CD4-positive, alpha-beta T cell treated with Interleukin-21 for 1 hour (primary cell): ENCODE results near the gene RNF144A.

Experiments
- DNase-seq: peaks from one replicate; pipeline ENCODE4 v3.0.0-alpha.2; 2020

RNF144A gene

DNA sequence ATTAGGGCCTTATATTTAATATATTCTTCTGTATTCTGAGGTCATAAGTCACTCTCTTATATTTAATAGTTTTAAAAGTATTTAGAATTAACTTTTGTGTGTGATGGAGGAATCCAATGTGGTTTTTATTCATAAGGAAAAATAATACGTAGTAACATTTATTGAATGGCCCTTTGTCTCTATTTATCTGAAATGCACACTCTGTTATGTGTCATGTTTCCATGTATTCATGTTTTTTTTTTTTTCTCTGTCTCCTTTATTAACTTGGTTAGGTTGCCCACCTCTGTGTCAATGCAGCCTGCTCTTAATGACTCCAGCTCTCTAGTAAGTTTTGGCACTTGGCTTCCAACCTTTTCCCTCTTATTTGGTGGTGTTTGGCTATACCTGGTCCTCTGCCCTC lies 33.8 kb downstream of the RNF144A start:
- no peak for DNase-seq

DNA sequence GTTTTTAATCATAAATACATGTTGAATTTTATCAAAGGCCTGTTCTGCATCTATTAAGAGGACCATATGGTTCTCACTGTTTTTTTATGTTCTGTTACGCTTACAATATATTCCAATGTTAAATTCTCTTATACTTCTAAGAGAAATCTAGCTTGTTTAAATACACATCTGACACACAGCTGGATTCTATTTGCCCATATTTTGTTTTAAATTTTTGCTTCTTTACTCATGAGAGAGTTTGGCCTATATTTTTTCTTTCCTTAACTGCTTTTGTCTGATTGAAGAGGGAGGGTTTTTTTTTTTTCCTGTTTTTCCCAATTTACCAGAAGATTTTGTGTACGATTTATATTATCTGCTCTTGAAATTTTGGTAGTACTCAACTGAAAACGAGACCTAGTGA lies 34.9 kb downstream of the RNF144A start:
- DNase-seq, result no peak

GRCh38 chr2:6954586-6954985 lies 37.4 kb downstream of the RNF144A start:
- DNase-seq, result no peak

DNA sequence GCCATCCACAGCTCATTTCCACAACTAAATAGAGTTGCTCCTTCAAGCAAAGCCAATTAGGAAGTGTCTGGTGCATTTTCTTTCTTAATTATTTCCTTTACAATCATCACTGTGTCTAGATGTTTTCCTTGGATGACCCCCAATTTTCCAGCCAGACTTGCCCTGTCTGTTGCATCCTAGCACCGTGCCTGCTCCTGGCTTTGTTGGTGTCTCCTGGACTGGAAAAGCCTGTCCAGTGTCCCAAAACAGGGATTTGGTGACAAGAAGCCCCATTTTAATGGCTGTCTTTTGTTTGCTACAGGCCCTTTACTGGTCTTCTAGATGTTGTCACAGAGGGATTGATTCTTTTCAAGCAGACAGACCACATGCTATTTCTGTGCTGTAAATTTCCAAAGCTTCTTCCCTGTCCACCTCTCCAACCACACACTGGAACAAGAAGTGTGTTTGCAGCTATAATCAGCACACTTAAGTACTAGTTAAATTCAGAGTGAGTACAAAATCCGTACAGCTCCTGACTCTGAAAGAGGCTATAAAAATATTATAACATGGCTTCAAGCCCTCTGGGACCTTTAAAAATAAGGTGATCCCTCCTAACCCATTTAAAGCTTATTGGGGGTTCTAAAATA lies 38.4 kb downstream of the RNF144A start:
- no peak for DNase-seq

DNA sequence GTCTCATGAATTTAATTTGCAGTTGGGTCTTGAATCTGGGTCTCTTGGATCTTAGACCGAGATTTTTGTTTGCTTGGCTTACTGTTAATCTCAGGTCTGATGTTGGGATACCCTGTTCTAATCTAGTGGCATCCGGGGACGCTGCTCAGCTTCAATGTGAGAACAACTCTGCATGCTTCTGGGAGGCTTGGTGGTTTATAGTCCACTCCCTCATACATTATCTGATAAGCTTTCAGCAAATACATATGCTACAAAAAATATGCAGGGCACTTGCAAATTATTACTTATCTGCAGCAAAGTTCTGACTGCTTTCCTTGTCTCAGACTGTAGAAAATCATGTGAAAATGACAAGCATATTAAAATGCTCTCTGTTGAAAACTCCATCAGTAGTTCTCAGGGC lies 39.4 kb downstream of the RNF144A start:
- no peak for DNase-seq

GRCh38 chr2:6957031-6957714 lies 40.0 kb downstream of the RNF144A start:
- no peak for DNase-seq

DNA sequence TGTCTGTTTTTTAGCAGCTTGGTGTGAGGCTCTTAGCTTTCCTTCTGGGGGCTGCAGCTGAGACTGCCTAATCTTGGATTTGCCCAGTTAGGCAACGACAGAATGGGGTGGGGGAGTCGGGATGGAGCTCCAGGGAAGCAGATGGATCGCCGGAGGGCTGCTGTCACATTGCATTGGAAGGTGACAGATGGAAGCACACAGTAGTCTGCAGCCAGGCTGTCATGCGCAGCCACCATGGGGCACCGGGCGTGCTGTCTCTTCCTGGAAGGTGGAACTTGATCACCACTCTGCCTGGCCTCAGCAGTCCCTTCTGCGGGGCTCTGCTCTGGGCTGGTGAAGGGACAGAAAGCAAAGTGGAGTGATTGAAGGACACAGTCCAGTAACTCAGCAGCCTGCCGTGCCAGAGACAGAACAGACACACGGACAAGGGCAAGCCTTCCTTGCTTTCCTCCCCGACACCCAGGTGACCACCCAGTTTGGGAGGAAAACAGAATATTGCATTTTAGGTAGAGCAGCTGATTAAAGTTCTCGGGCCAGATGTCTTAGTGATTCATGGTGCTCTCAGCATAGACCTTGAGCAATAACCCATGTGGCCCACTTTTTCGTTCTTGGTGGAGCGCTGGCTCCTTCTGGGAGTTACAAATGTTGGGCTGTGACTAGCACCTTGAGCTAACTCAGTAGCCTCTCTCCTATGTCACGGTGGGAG lies 40.9 kb downstream of the RNF144A start:
- DNase-seq, result no peak

GRCh38 chr2:6958616-6959235 lies 41.5 kb downstream of the RNF144A start:
- DNase-seq, result no peak

- DNase-seq, result no peak
Measured at GRCh38 chr2:6959751-6960150, 42.5 kb downstream of the RNF144A start.

DNA sequence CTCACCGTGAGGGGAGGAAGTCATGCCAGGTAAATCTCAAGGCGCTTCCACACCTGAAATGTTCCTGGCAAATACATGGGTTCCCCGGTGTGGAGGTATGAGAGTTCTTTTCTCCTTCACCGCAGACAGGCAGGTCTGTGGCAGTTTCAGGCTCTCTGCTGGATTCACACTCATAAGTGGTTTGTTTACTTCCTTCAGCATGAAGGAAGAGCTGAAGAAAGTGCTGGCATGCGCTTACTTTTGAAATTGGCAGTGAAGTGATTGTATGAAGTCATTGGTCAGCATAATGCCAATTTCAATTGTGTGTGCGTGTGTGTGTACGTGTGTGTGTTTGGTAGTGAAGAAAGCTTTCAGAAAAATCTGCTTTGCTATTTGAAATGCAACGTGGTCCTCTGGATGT lies 43.4 kb downstream of the RNF144A start:
- DNase-seq, result no peak

- DNase-seq, result no peak
Measured at GRCh38 chr2:6963727-6964126, 46.5 kb downstream of the RNF144A start.

GRCh38 chr2:6965071-6965795 lies 48.0 kb downstream of the RNF144A start:
- no peak for DNase-seq

DNA sequence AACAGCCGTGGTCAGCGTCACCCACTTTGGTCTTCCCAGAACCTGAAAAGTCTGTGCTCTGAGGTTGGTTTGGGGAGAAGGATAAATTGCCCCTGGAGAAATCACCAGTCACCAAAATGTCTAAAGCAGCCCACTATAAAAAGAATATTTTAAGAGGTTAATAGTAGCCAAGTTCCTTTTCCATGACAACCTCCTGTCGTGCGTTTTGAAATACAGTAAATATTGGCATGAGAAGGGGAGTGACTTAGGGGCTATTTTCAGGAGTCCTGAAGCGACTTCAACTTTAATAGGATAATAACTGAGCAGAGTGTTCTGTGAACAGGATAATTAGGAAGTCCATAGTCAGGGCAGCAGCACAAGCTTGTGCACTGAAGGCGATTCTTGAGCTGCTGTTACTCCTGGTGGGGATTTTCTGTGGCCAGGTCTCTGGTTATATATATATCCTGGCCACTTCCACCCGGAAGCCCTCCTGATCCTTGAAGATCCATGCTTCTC lies 49.3 kb downstream of the RNF144A start:
- no peak for DNase-seq

- DNase-seq, result no peak
Measured at GRCh38 chr2:6967301-6967700, 50.1 kb downstream of the RNF144A start.

DNA sequence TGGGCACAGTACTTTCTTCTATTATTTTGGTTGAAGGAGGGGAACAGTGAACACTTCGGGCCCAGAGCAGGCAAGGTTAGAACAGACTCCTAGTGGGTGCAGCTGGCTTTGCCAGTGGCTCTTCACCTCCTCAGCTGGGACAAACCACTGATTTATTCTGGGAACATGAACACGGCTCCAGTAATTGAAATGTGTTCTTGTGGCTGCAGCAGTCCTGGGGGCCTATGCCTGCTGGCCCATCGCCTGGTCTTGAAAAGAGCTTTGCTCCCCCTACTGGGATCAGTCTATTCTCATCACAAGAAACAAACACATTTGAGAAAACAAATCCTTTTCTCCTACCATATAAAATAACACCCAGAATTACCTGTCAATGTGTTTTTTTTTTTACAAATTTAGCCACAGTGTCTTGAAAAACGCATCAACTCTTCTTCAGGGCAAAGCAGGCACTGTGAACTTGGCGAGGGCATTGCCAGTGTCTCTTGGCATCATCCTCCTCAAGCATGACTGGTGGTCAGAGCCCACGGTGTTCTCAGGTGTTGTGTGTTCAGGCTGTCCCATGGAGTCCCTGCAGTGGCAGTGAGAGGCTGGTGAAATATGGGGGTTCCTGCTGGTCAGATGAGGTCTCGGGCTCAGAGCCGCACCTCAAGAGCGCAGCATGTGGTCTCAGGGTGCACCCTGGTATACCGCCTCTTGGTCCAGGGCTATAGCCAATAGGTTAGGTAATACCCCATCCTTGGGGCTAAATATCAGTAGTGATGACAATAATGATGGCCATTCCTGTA lies 51.3 kb downstream of the RNF144A start:
- no peak for DNase-seq

GRCh38 chr2:6970551-6970950 lies 53.3 kb downstream of the RNF144A start:
- no peak for DNase-seq

DNA sequence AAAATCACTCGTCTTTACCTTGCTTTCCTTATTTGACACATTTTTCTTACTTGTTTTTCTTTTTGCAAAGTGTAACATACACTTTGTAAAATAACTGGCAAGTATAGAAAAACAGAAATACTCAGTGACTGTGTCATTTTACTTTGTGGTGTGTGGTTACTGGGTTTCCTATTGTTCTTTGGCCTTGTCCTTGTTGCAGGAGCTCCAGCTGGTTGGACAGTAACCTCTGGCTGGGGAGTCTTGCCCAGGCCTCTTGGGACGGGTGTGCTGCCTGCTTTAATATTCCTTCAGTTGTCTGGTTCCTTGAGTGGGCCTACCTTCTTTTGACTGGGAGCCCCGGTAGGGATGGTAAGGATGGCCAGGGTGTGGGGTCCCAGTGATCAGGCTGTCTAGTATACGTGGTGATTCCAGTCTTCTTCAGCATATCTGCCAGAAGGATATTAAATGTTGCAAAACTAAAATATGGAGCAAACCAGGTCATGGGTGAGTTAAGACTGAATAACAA lies 53.8 kb downstream of the RNF144A start:
- DNase-seq, result no peak

DNA sequence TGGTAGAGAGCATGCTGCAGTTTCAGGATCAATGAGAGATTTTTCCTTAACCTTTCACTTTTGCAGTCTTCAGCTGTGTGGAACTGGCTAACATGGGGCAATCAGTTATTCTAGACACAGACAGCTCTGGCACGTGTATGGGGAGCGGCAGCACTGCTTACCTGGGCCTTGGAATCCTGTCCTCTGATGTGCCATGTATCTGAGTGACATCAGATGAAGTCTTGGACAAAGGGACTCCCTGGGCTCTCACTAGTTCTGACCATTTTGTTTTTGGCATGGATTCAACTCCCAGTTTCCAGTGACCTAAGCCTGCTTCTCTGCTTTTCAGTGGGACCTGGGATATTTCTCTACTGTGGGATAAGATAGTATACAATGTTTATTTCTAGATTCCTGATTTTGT lies 54.3 kb downstream of the RNF144A start:
- no peak for DNase-seq

DNA sequence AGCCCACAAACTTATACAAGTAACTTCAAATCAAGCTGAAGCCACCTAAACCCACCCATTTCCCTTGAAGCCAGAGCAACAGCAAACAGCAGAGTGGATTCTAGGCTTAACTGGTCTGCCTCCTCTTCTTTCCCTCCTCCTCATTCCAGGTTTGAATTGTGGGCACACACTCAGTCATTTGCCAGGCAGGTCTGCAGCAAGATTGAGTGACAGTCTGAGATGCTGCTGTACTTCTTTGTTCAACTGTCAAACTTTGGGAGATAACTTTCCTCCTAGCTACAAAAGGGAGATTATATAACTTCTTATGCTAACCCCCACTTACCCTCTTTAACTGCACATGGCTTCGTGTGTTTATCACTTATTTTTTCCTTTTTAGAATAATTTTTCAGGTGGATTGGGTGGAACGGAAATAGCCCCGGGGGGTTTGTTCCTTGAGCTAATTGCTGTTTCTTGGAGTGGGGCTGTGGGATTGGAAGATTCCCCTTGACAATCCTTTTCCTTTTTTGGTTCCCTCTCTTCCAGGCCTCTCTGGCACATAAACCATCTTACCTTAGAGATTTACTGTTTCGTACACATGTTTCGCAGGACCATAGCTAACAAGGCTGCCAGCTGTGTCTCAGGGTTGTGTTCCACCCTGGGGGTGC lies 55.0 kb downstream of the RNF144A start:
- no peak for DNase-seq

- no peak for DNase-seq
Measured at GRCh38 chr2:6973895-6974545, 56.8 kb downstream of the RNF144A start.

- DNase-seq, result no peak
Measured at GRCh38 chr2:6975988-6976387, 58.8 kb downstream of the RNF144A start.
